CD14-positive monocyte (primary cell): Measurements from ENCODE around the gene STEAP4. TPM values are rescaled to one million over a fixed set of nuclear protein-coding genes. Genes with fewer than 3 reads are reported as not detected.

ENCODE experiments used
- DNase-seq, 3 donors: peaks; one replicate each; pipeline ENCODE4 v3.0.0-alpha.2; 2011 to 2022
- H2AFZ ChIP-seq: 2 replicates; pipeline ENCODE4 v1.6.0; 2012; ENCODE audit warnings: mild to moderate bottlenecking, low read depth, low read length, inconsistent platforms; ENCODE audit not compliant: insufficient read depth, poor library complexity, severe bottlenecking
- H3K27ac ChIP-seq, 2 donors: 1 replicate in 1 of 2; 2 replicates in 1 of 2; pipeline ENCODE4 v1.5.1; 2012 to 2013; ENCODE audit warnings: low read length in 2 of 2, control low read depth in 1 of 2, inconsistent platforms in 1 of 2, low read depth in 1 of 2, mild to moderate bottlenecking in 1 of 2
- H3K27me3 ChIP-seq, 2 donors: one replicate each; pipeline versions ENCODE4 v1.6.0 to v1.6.1; 2011 to 2013; ENCODE audit warnings: low read length in 2 of 2; ENCODE audit not compliant: control insufficient read depth in 2 of 2, insufficient read depth in 2 of 2
- H3K36me3 ChIP-seq, 2 donors: replicated peaks in 1 of 2; 1 replicate in 1 of 2; 2 replicates in 1 of 2; pipeline versions ENCODE4 v1.5.1 to v1.6.1; 2012 to 2013; ENCODE audit warnings: low read length in 2 of 2, control low read depth in 1 of 2, inconsistent platforms in 1 of 2, mild to moderate bottlenecking in 1 of 2; ENCODE audit not compliant: insufficient read depth in 2 of 2, control insufficient read depth in 1 of 2
- H3K4me1 ChIP-seq, 2 donors: 1 replicate in 1 of 2; 2 replicates in 1 of 2; pipeline versions ENCODE4 v1.5.1 to v1.6.1; 2012 to 2013; ENCODE audit warnings: low read length in 2 of 2, control low read depth in 1 of 2, inconsistent platforms in 1 of 2, mild to moderate bottlenecking in 1 of 2, moderate library complexity in 1 of 2; ENCODE audit not compliant: insufficient read depth in 2 of 2, control insufficient read depth in 1 of 2
- H3K4me2 ChIP-seq: replicated peaks from 2 replicates; pipeline ENCODE3; 2012; ENCODE audit warnings: low read length, moderate library complexity, mild to moderate bottlenecking; ENCODE audit not compliant: poor library complexity, severe bottlenecking; ENCODE audit errors: extremely low read depth
- H3K4me3 ChIP-seq, 3 experiments: fragments of 200-600 bp in 1 of 3; sonication (generic) in 1 of 3; replicated peaks in 1 of 3; 1 replicate in 2 of 3; 2 replicates in 1 of 3; pipeline ENCODE4 v1.5.1; 2011 to 2013; ENCODE audit warnings: low read length in 3 of 3, mild to moderate bottlenecking in 3 of 3, control low read depth in 2 of 3, low read depth in 2 of 3, inconsistent platforms in 1 of 3, moderate library complexity in 1 of 3
- H3K79me2 ChIP-seq: 2 replicates; pipeline ENCODE4 v1.6.0; 2012; ENCODE audit warnings: mild to moderate bottlenecking, control low read depth, inconsistent platforms, low read length, moderate library complexity; ENCODE audit not compliant: insufficient read depth
- H3K9ac ChIP-seq: 2 replicates; pipeline ENCODE4 v1.6.0; 2017; ENCODE audit warnings: low read length, mild to moderate bottlenecking; ENCODE audit not compliant: insufficient read depth, poor library complexity, severe bottlenecking
- H3K9me3 ChIP-seq, 2 donors: replicated peaks in 1 of 2; 1 replicate in 1 of 2; 2 replicates in 1 of 2; pipeline versions ENCODE4 v1.5.1 to v1.6.1; 2012 to 2013; ENCODE audit warnings: low read length in 2 of 2, control low read depth in 1 of 2; ENCODE audit not compliant: control insufficient read depth in 1 of 2, insufficient read depth in 1 of 2
- H4K20me1 ChIP-seq: 2 replicates; pipeline ENCODE4 v1.6.0; 2012; ENCODE audit warnings: mild to moderate bottlenecking, low read length, control low read depth, moderate library complexity; ENCODE audit not compliant: insufficient read depth
- H3K27ac Mint-ChIP-seq, 7 donors: one replicate each; pipeline ENCODE4 v1.8.0; 2020; ENCODE audit warnings: mild to moderate bottlenecking in 7 of 7, mixed read lengths in 7 of 7, moderate library complexity in 6 of 7, inconsistent platforms in 2 of 7
- H3K27me3 Mint-ChIP-seq, 3 donors: one replicate each; pipeline ENCODE4 v1.8.0; 2021 to 2022; ENCODE audit warnings: low read depth in 3 of 3, mild to moderate bottlenecking in 3 of 3, mixed read lengths in 3 of 3, moderate library complexity in 3 of 3, inconsistent platforms in 1 of 3
- H3K36me3 Mint-ChIP-seq, 2 donors: one replicate each; pipeline ENCODE4 v1.8.0; 2020; ENCODE audit warnings: mixed read lengths in 2 of 2, inconsistent platforms in 1 of 2, mild to moderate bottlenecking in 1 of 2
- H3K4me1 Mint-ChIP-seq: one replicate; pipeline ENCODE4 v1.8.0; 2020; ENCODE audit warnings: mild to moderate bottlenecking, mixed read lengths
- H3K4me3 Mint-ChIP-seq, 2 donors: one replicate each; pipeline ENCODE4 v1.8.0; 2020; ENCODE audit warnings: mild to moderate bottlenecking in 2 of 2, mixed read lengths in 2 of 2, moderate library complexity in 1 of 2
- H3K9me3 Mint-ChIP-seq, 7 donors: one replicate each; pipeline ENCODE4 v1.8.0; 2020 to 2022; ENCODE audit warnings: mixed read lengths in 7 of 7, mild to moderate bottlenecking in 6 of 7, moderate library complexity in 6 of 7, inconsistent platforms in 2 of 7
- CTCF ChIP-seq: fragments of 200-600 bp; IDR thresholded peaks from one replicate; pipeline ENCODE4 v1.8.0; 2022; ENCODE audit warnings: antibody characterized with exemption, mild to moderate bottlenecking
- WGBS: methylation state at CpG from one replicate; pipeline ENCODE4 v1.1.5; 2013; ENCODE audit warnings: missing lambda C conversion rate; ENCODE audit not compliant: insufficient coverage; 5-methylcytosine and 5-hydroxymethylcytosine counted together
- intact Hi-C, 2 donors: fragments of 100-400 bp; cut with micrococcal nuclease; formaldehyde crosslinking; loops; one replicate each; pipeline versions ENCODE4 v1.15.0 to v1.15.1; 2023
- polyA plus RNA-seq, 3 donors: library from polyadenylated mRNA; depleted of rRNA in 1 of 3; unstranded in 2 of 3; stranded (reverse) in 1 of 3; fragments of 300-500 nt in 2 of 3; fragments of >200 nt in 1 of 3; fragmentation: Illumina TruSeq in 2 of 3; gene quantifications; 1 replicate in 2 of 3; 2 replicates in 1 of 3; pipeline ENCODE4 v1.2.3, GENCODE V29; 2012 to 2021

STEAP4 gene
- polyA plus RNA-seq, 3 donors = 17.1 to 40.0 (median 26.2) TPM

DNA sequence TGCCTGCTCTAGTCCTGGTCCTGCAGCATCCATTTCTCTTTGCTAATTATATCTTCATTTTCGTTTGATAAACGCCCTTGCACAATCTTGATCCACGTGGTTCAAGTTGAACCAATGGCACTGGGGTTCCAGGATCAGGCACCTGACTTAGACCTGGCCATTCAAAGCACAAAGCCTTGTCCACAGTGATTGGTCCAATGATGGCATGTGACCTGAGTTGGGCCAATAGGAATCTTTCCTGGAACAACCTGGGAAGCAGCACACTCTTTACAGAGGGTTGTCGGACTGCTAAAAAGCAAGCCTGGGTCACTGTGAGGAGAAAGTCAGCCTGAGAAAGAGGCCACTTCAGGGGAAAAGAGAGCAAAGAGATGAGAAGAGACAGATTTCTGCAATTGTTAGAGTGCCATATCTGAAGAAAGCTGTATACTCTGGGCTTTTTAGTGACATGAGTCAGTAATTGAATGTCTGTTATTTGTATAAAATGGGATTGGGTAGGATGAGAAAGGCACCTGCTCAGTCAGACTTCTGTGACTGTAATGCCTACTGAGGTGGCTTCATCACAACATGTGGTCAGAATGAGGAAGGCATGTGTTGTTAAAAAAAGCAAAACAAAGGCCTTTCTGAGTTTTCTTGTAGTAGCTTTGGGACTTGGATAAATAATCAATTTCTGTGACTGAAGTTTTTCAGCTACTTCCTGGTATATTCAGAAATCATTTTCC lies 4.4 kb upstream of the STEAP4 start:
- no peak overlapping the region for H3K4me3 ChIP-seq
- intact Hi-C loops = loop anchor here (5.0 to 10.0 kb wide), 2 partner anchors 34 to 46 kb away; no protein-coding TSS in a partner anchor
- Mint-ChIP-seq H3K4me3 (no peak overlapping the region), H3K27ac (peak overlapping the region in 3 of 7 donors; percentile 15 to 81 (median 75)), H3K9me3 (peaks cover 0 to 2% (median 0%) of the 10 kb centered on the region in 7 donors), H3K27me3 (peaks cover 0 to 5% (median 3%) of the 10 kb centered on the region in 3 donors), H3K36me3 (no peaks in the 10 kb centered on the region), H3K4me1 (peaks cover 60% of the 10 kb centered on the region)
- no peak overlapping the region for H3K9ac ChIP-seq
- H3K4me2 ChIP-seq = no peak overlapping the region
- no peaks in the 10 kb centered on the region for H4K20me1 ChIP-seq
- no peaks in the 10 kb centered on the region for H3K36me3 ChIP-seq
- peaks cover 5% of the 10 kb centered on the region for H3K79me2 ChIP-seq
- H3K27me3 ChIP-seq = no peaks in the 10 kb centered on the region
- WGBS = 83% methylated on average over 4 of the region's 4 CpGs
- no peaks in the 10 kb centered on the region for H3K9me3 ChIP-seq
- H2AFZ ChIP-seq = no peak overlapping the region
- peaks cover 57 to 69% of the 10 kb centered on the region in 2 donors for H3K4me1 ChIP-seq
- DNase-seq = peak; percentile 14 to 59 (median 19)
- no peak overlapping the region for H3K27ac ChIP-seq
- no peak for TF ChIP-seq CTCF

GRCh38 chr7:88309819-88310218 lies 3.1 kb upstream of the STEAP4 start:
- no peak overlapping the region for H3K9ac ChIP-seq
- no peak for TF ChIP-seq CTCF
- peaks cover 62% of the 10 kb centered on the region for H3K4me1 Mint-ChIP-seq
- no peak overlapping the region for H3K4me3 ChIP-seq
- H3K9me3 ChIP-seq = no peaks in the 10 kb centered on the region
- no peaks in the 10 kb centered on the region for H3K27me3 ChIP-seq
- DNase-seq = no peak
- H3K4me1 ChIP-seq = peaks cover 57 to 69% of the 10 kb centered on the region in 2 donors
- no peaks in the 10 kb centered on the region for H3K36me3 ChIP-seq
- no peak overlapping the region for H3K27ac ChIP-seq
- no peaks in the 10 kb centered on the region for H4K20me1 ChIP-seq
- peaks cover 12% of the 10 kb centered on the region for H3K79me2 ChIP-seq
- WGBS = no CpG with 5 or more reads among the region's 2 CpGs
- H3K4me3 Mint-ChIP-seq = no peak overlapping the region
- no peak overlapping the region for H3K27ac Mint-ChIP-seq
- H3K9me3 Mint-ChIP-seq = peaks cover 0 to 2% (median 0%) of the 10 kb centered on the region in 7 donors
- H3K36me3 Mint-ChIP-seq = no peaks in the 10 kb centered on the region
- no peak overlapping the region for H2AFZ ChIP-seq
- H3K27me3 Mint-ChIP-seq = peaks cover 0 to 3% (median 0%) of the 10 kb centered on the region in 3 donors
- intact Hi-C loops = loop anchor here (5.0 to 10.0 kb wide), 2 partner anchors 33 to 45 kb away; no protein-coding TSS in a partner anchor
- no peak overlapping the region for H3K4me2 ChIP-seq
